Hypothalamus (tissue), 51 donors: ENCODE results near the gene RAI14.
A peak's percentile ranks its signal among the peaks of the same experiment; 100 is the strongest.
"Not testable (repeated sequence)": the region's sequence is repeated elsewhere in the genome, so short reads cannot be mapped to it uniquely, and the experiment has no call there.

Experiments
- DNase-seq, 51 donors: peaks; one replicate each; lab custom pipeline; 2025; lab: John Stamatoyannopoulos, UW

RAI14 gene

GRCh38 chr5:34758514-34758913 is 102.4 kb downstream of the RAI14 start:
- no peak for DNase-seq

- not testable (repeated sequence) for DNase-seq
Observed at GRCh38 chr5:34759213-34759612, 103.1 kb downstream of the RAI14 start.

GRCh38 chr5:34765662-34766061 is 109.5 kb downstream of the RAI14 start:
- DNase-seq = no peak

- no peak for DNase-seq
Observed at GRCh38 chr5:34767180-34767579, 111.1 kb downstream of the RAI14 start.

- no peak for DNase-seq
Observed at GRCh38 chr5:34770486-34770885, 114.4 kb downstream of the RAI14 start.

- DNase-seq = no peak
Observed at GRCh38 chr5:34771076-34771475, 114.9 kb downstream of the RAI14 start.

- DNase-seq = no peak
Observed at GRCh38 chr5:34772267-34773098, 116.4 kb downstream of the RAI14 start.

- no peak for DNase-seq
Observed at GRCh38 chr5:34774139-34774538, 118.0 kb downstream of the RAI14 start.

GRCh38 chr5:34774678-34775077 is 118.5 kb downstream of the RAI14 start:
- not testable (repeated sequence) for DNase-seq

GRCh38 chr5:34775886-34776285 is 119.8 kb downstream of the RAI14 start:
- DNase-seq = peak in 1 of 51 donors; percentile 38

- no peak for DNase-seq
Observed at GRCh38 chr5:34778091-34778850, 122.1 kb downstream of the RAI14 start.

GRCh38 chr5:34783892-34784291 is 127.8 kb downstream of the RAI14 start:
- DNase-seq = not testable (repeated sequence)

GRCh38 chr5:34787035-34787434 is 130.9 kb downstream of the RAI14 start:
- no peak for DNase-seq

GRCh38 chr5:34789021-34789531 is 132.9 kb downstream of the RAI14 start:
- no peak for DNase-seq

GRCh38 chr5:34789639-34790038 is 133.5 kb downstream of the RAI14 start:
- DNase-seq = no peak

GRCh38 chr5:34790069-34790468 is 133.9 kb downstream of the RAI14 start:
- DNase-seq = no peak

GRCh38 chr5:34791761-34792244 is 135.7 kb downstream of the RAI14 start:
- DNase-seq = no peak

- DNase-seq = no peak
Observed at GRCh38 chr5:34802834-34803563, 146.9 kb downstream of the RAI14 start.

- no peak for DNase-seq
Observed at GRCh38 chr5:34803974-34804732, 148.0 kb downstream of the RAI14 start.

- DNase-seq = no peak
Observed at GRCh38 chr5:34804913-34805312, 148.8 kb downstream of the RAI14 start.
